ENCODE data around the gene LRMDA.

- TF ChIP-seq ZNF274 (IDR thresholded peaks at IDR 0.05; ENCODE audit: low read length) = no peak
- TF ChIP-seq ZNF274 (tag by site-specific recombination; IDR thresholded peaks at IDR 0.05; ENCODE audit: borderline replicate concordance) = no peak
- TF ChIP-seq CTCF (tag by site-specific recombination; IDR thresholded peaks at IDR 0.05) = no peak
- TF ChIP-seq MZF1 (tag by site-specific recombination; IDR thresholded peaks at IDR 0.05; ENCODE audit: borderline replicate concordance) = no peak
- no peak for TF ChIP-seq ZNF660 (tag by site-specific recombination; IDR thresholded peaks at IDR 0.05)
- TF ChIP-seq ZNF23 (tag by site-specific recombination; IDR thresholded peaks at IDR 0.05; ENCODE audit: borderline replicate concordance) = no peak
- no peak for TF ChIP-seq ZNF184 (tag by site-specific recombination; IDR thresholded peaks at IDR 0.05)
- no peak for TF ChIP-seq ZFP37 (tag by site-specific recombination; IDR thresholded peaks at IDR 0.05)
- TF ChIP-seq ZNF544 (tag by site-specific recombination; IDR thresholded peaks at IDR 0.05) = no peak
Observed at GRCh38 chr10:76211691-76212090, 780.3 kb downstream of the LRMDA start.
